ENCODE results near the gene MED13L.

GRCh38 chr12:116259800-116260577, 17.5 kb downstream of the MED13L start:
- TF ChIP-seq, protein P1, sequence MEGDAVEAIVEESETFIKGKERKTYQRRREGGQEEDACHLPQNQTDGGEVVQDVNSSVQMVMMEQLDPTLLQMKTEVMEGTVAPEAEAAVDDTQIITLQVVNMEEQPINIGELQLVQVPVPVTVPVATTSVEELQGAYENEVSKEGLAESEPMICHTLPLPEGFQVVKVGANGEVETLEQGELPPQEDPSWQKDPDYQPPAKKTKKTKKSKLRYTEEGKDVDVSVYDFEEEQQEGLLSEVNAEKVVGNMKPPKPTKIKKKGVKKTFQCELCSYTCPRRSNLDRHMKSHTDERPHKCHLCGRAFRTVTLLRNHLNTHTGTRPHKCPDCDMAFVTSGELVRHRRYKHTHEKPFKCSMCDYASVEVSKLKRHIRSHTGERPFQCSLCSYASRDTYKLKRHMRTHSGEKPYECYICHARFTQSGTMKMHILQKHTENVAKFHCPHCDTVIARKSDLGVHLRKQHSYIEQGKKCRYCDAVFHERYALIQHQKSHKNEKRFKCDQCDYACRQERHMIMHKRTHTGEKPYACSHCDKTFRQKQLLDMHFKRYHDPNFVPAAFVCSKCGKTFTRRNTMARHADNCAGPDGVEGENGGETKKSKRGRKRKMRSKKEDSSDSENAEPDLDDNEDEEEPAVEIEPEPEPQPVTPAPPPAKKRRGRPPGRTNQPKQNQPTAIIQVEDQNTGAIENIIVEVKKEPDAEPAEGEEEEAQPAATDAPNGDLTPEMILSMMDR (IDR thresholded peaks at IDR 0.05): no peak
- no peak for TF ChIP-seq EP300 (IDR thresholded peaks at IDR 0.05)
